Fibroblast of villous mesenchyme (primary cell): Measurements from ENCODE around the gene ZNF580. TPM values are rescaled to one million over a fixed set of nuclear protein-coding genes. Genes with fewer than 3 reads are reported as not detected.

Source experiments
- DNase-seq: peaks from one replicate; pipeline ENCODE4 v3.0.0-alpha.2; 2010; ENCODE audit warnings: low read depth
- H3K4me3 ChIP-seq: 2 replicates; pipeline ENCODE4 v1.5.1; 2011; ENCODE audit warnings: low read depth, mild to moderate bottlenecking, low read length
- CTCF ChIP-seq: IDR thresholded peaks from 2 replicates; pipeline ENCODE4 v1.5.1; 2012; ENCODE audit warnings: low read depth, mild to moderate bottlenecking, low read length; ENCODE audit not compliant: insufficient read depth
- total RNA-seq: library from RNA; depleted of rRNA; stranded (reverse); fragments of >200 nt; gene quantifications from 2 replicates; pipeline ENCODE4 v1.2.3, GENCODE V29; 2012

ZNF580 gene
- total RNA-seq, 1 donor: 5.6 TPM

GRCh38 chr19:55691561-55692481 lies 51.0 kb downstream of the ZNF580 start:
- no peak for TF ChIP-seq CTCF
- DNase-seq: no peak

GRCh38 chr19:55692681-55693081 lies 51.9 kb downstream of the ZNF580 start:
- no peak for TF ChIP-seq CTCF
- H3K4me3 ChIP-seq: no peak overlapping the region
- no peak for DNase-seq

More at GRCh38 chr19:55691561-55692481, 51.0 kb downstream of the ZNF580 start:
- no peak overlapping the region for H3K4me3 ChIP-seq

Other genes starting within 250 kb of the ZNF580 start
- gene UBE2S, start 233.2 kb upstream of the ZNF580 start, total RNA-seq: 108 and 155 TPM in 2 replicates
- not detected in 2 replicates for gene SHISA7, start 197.7 kb upstream of the ZNF580 start, total RNA-seq
- 57.9 and 74.4 TPM in 2 replicates for gene ISOC2, start 179.4 kb upstream of the ZNF580 start, total RNA-seq
- gene C19orf85, start 176.3 kb upstream of the ZNF580 start, total RNA-seq: not detected in 2 replicates
- 0.86 and 2.6 TPM in 2 replicates for gene ZNF628, start 164.4 kb upstream of the ZNF580 start, total RNA-seq
- gene NAT14, start 155.8 kb upstream of the ZNF580 start, total RNA-seq: 18.1 and 20.3 TPM in 2 replicates
- gene SSC5D, start 152.6 kb upstream of the ZNF580 start, total RNA-seq: 21.2 and 23.2 TPM in 2 replicates
- gene SBK2, start 103.9 kb upstream of the ZNF580 start, total RNA-seq: not detected in 2 replicates
- gene SBK3, start 95.5 kb upstream of the ZNF580 start, total RNA-seq: under 0.01 TPM in 2 replicates
- 5.6 and 7.7 TPM in 2 replicates for gene ZNF579, start 60.2 kb upstream of the ZNF580 start, total RNA-seq
- 4.3 and 5.2 TPM in 2 replicates for gene FIZ1, start 41.5 kb upstream of the ZNF580 start, total RNA-seq
- 4.7 and 6.4 TPM in 2 replicates for gene ZNF524, start 40.7 kb upstream of the ZNF580 start, total RNA-seq
- 1.3 and 1.9 TPM in 2 replicates for gene ZNF865, start 35.4 kb upstream of the ZNF580 start, total RNA-seq
- 5.6 and 7.4 TPM in 2 replicates for gene ZNF784, start 16.4 kb upstream of the ZNF580 start, total RNA-seq
- 11.0 and 13.0 TPM in 2 replicates for gene ZNF581, start 2.6 kb downstream of the ZNF580 start, total RNA-seq
- 7.8 and 9.0 TPM in 2 replicates for gene CCDC106, start 7.2 kb downstream of the ZNF580 start, total RNA-seq
- gene U2AF2, start 14.0 kb downstream of the ZNF580 start, total RNA-seq: 99.9 and 111 TPM in 2 replicates
- gene EPN1, start 34.2 kb downstream of the ZNF580 start, total RNA-seq: 17.7 and 31.2 TPM in 2 replicates
- not detected in 2 replicates for gene NLRP9, start 97.4 kb downstream of the ZNF580 start, total RNA-seq
- gene RFPL4A, start 118.1 kb downstream of the ZNF580 start, total RNA-seq: not detected in 2 replicates
- not detected in 2 replicates for gene RFPL4AL1, start 128.1 kb downstream of the ZNF580 start, total RNA-seq
- not detected in 2 replicates for gene NLRP11, start 191.0 kb downstream of the ZNF580 start, total RNA-seq
- not detected in 2 replicates for gene NLRP4, start 195.5 kb downstream of the ZNF580 start, total RNA-seq